ENCODE data around the gene CDH23. TPM values are rescaled to one million over a fixed set of nuclear protein-coding genes. Genes with fewer than 3 reads are reported as not detected.

CDH23 gene
- total RNA-seq, 1 donor from 2014 or later = 10.3 TPM

GRCh38 chr10:71812016-71812912, 415.5 kb downstream of the CDH23 start:
- peaks cover 0 to 24% of the 10 kb centered on the region in 2 donors for H3K36me3 ChIP-seq
- H3K27ac ChIP-seq = no peak overlapping the region
- TF ChIP-seq POLR2A (IDR thresholded peaks at IDR 0.05) (no peak), POLR2AphosphoS5 (IDR thresholded peaks at IDR 0.05; ENCODE audit: insufficient read depth in 1 of 2, low read depth in 1 of 2) (peak in 1 of 2 donors; percentile 19), CTCF (IDR thresholded peaks at IDR 0.05) (peak in 2 of 3 experiments; percentile 81 to 85)
- no peak overlapping the region for H3K4me3 ChIP-seq
- intact Hi-C loops (cut with DNase I) = loop anchor here (10.0 kb wide), 1 partner anchor 83 kb away; no protein-coding TSS in a partner anchor
- H3K4me1 ChIP-seq = peaks cover 14% of the 10 kb centered on the region
- no peak for DNase-seq (ENCODE audit: extremely low spot score in 2 of 2)
- no peaks in the 10 kb centered on the region for H3K27me3 ChIP-seq
- H3K9me3 ChIP-seq = no peaks in the 10 kb centered on the region

- intact Hi-C loops (cut with DNase I) = loop anchor here (10.0 kb wide), 1 partner anchor 82 kb away; no protein-coding TSS in a partner anchor
- Histone ChIP-seq H3K4me1 (peaks cover 14% of the 10 kb centered on the region), H3K4me3 (no peak overlapping the region), H3K27me3 (no peaks in the 10 kb centered on the region), H3K27ac (no peak overlapping the region), H3K9me3 (no peaks in the 10 kb centered on the region), H3K36me3 (peaks cover 0 to 32% of the 10 kb centered on the region in 2 donors)
- TF ChIP-seq CTCF (IDR thresholded peaks at IDR 0.05) = no peak
- TF ChIP-seq POLR2AphosphoS5 (IDR thresholded peaks at IDR 0.05; ENCODE audit: insufficient read depth in 1 of 2, low read depth in 1 of 2) = no peak
- TF ChIP-seq POLR2A (IDR thresholded peaks at IDR 0.05) = no peak
- no peak for DNase-seq (ENCODE audit: extremely low spot score in 2 of 2)
Observed at GRCh38 chr10:71812913-71813590, 416.3 kb downstream of the CDH23 start.

GRCh38 chr10:71814922-71815411, 418.2 kb downstream of the CDH23 start:
- Histone ChIP-seq H3K4me1 (peaks cover 14% of the 10 kb centered on the region), H3K9me3 (no peaks in the 10 kb centered on the region), H3K4me3 (no peak overlapping the region), H3K27ac (no peak overlapping the region), H3K36me3 (peaks cover under 1 to 50% of the 10 kb centered on the region in 2 donors), H3K27me3 (no peaks in the 10 kb centered on the region)
- intact Hi-C loops (cut with DNase I) = loop anchor here (10.0 kb wide), 1 partner anchor 80 kb away; no protein-coding TSS in a partner anchor
- no peak for DNase-seq (ENCODE audit: extremely low spot score in 2 of 2)
- TF ChIP-seq POLR2A (IDR thresholded peaks at IDR 0.05) (no peak), CTCF (IDR thresholded peaks at IDR 0.05) (no peak), POLR2AphosphoS5 (IDR thresholded peaks at IDR 0.05; ENCODE audit: insufficient read depth in 1 of 2, low read depth in 1 of 2) (no peak)

- Histone ChIP-seq H3K4me1 (peaks cover 14% of the 10 kb centered on the region), H3K9me3 (no peaks in the 10 kb centered on the region), H3K27ac (no peak overlapping the region), H3K36me3 (peaks cover 5 to 56% of the 10 kb centered on the region in 2 donors), H3K4me3 (no peak overlapping the region), H3K27me3 (no peaks in the 10 kb centered on the region)
- no peak for DNase-seq (ENCODE audit: extremely low spot score in 2 of 2)
- TF ChIP-seq CTCF (IDR thresholded peaks at IDR 0.05) = no peak
- TF ChIP-seq POLR2A (IDR thresholded peaks at IDR 0.05) = no peak
- TF ChIP-seq POLR2AphosphoS5 (IDR thresholded peaks at IDR 0.05; ENCODE audit: insufficient read depth in 1 of 2, low read depth in 1 of 2) = no peak
- intact Hi-C loops (cut with DNase I) = loop anchor here (10.0 kb wide), 1 partner anchor 79 kb away; no protein-coding TSS in a partner anchor
Observed at GRCh38 chr10:71815515-71816130, 418.9 kb downstream of the CDH23 start.

Measured in vagina (tissue), 2 donors.